Endometrium (tissue), 2 donors: ENCODE results near the gene FOXJ2.
"Not testable (repeated sequence)": the region's sequence is repeated elsewhere in the genome, so short reads cannot be mapped to it uniquely, and the experiment has no call there.

ENCODE experiments used
- FAIRE-seq: peaks from 2 replicates; lab custom pipeline; 2012; peaks lifted over from hg19 to GRCh38; lab: Jason Lieb, UNC
- donor health status: control.
- donor health status: control.

FOXJ2 gene

DNA sequence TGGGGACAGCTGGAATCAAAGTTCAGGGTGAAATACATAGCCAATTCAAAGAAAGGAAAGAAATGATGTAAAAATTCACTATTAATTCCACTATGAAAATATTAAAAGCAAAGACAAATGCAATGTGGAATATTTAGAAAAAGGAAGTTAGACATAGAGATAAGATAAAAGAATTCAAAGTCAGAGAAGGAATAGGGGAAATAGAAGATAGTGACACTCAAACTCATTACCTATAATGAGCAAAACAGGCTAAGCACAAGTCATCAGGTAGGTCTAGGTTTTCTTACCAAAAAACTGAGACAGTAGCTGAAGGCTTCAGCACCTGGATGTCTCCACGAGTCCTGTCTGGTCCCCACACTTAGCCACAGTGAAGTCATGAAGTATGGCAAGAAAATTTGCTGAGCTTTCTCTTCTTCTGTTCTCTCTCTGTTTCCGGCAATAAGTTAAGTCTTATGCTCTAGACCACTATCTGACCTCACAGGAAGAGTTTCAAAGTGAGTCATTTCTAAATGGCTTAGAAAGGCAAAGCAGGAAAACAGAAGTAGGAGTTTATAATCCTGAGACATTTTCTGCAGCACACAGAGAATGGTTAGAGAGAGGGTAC, 33.6 kb downstream of the FOXJ2 start, which contains the start of gene C3AR1:
C3AR1 (minus strand) TSS at position 369 of the 604 bp plus-strand sequence. CDS start 6,174 bp downstream, outside the sequence.
- FAIRE-seq, result no peak

DNA sequence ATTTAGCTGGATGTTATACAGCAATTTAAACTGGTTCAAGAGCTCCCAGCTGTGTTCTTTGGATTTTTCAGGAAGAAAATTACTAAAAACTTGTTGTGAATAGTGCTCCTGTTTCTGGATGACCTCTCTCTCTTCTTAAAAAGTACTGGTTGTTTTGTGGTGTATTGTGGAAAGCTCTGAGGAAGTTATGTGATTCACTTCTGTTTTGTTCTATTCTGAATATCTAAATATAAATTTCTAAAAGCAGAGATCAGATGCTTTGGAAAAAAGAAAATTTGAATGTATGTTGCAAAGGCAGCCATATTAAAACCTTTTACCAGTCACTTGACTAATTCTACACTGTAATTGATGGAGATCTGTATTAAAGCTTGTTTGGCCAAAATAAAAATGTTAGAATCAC, 37.1 kb downstream of the FOXJ2 start:
- FAIRE-seq, result no peak

DNA sequence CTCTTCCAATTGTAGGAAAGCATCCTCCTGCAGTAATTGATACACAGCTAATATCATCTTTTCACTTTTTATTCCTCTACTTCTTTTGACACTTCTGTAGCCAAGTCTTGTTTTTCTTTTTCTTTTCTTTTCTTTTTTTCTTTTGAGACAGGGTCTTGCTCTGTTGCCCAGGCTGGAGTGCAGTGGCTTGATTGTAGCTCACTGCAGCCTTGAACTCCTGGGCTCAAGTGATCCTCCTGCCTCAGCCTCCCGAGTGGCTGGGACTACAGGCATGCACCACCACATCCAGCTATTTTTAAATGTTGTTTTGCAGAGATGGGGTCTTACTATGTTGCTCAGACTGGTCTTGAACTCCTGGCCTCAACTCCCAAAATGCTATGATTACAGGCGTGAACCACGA, 39.3 kb downstream of the FOXJ2 start:
- FAIRE-seq, result not testable (repeated sequence)

DNA sequence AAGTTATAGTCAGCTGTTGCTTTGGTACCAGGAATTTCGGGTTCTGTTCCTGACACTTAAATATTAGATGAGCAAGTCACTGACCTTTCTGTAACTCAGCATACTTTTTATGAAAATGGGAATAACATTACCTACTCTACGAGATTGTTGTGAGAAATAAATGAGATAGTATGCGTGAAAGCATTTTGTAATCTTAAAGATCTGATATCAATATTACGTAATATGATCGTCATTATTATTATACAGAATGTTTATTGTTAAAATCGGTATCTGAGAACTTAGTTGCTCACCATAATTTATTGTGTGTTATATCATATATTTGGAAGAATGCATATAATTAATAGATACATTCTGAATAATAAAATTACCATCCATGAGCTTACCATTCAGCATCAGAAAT, 43.4 kb downstream of the FOXJ2 start:
- FAIRE-seq, result no peak

DNA sequence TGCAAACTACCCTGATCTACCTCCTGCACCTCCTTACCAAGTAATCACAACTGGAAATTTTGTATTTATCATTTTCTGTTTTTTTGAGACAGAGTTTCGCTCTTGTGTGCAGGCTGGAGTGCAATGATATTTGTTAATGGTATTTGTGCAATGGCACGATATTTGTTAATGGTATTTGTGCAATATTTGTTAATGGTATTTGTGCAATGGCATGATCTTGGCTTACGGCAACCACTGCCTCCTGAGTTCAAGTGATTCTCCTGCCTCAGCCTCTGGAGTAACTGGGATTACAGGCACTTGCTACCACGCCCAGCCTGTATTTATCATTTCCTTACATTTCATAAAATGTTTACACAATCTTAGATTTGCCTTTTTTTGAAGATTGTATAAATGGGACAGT, 43.9 kb downstream of the FOXJ2 start:
- no peak for FAIRE-seq

DNA sequence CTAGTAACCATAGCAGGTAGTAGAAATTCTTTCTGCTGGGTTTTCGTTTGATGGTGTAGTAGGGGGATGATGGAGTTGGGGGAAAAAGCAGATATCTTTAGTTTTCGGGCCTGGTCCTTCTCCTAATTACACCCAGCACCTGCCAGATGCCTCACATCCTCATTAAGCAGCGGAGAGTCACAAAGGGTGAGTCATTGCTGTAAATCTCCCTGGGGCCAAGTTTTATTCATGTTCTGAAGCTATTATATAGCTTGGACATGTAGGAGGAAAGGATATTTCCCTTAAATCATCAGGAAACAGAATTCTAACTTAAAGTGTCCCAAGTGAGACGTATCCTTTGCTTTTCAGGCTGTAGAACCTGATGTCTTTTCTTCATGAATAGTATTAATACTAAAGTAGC, 44.7 kb downstream of the FOXJ2 start:
- no peak for FAIRE-seq

DNA sequence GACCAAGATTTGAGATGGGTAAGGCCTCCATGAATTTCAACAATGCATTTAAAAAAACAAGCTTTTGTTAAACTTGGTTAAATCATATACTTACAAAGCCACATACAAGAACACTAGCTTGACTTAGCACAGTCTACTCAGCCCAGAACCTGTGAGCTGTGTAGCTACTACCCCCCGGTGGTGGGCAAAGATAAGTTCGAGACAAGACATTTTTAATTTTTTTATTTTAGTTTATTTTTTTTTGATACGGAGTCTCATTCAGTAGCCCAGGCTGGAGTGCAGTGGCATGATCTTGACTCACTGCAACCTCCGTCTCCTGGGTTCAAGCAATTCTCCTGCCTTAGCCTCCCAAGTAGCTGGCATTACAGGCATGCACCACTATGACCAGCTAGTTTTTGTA, 45.9 kb downstream of the FOXJ2 start:
- FAIRE-seq, result no peak

DNA sequence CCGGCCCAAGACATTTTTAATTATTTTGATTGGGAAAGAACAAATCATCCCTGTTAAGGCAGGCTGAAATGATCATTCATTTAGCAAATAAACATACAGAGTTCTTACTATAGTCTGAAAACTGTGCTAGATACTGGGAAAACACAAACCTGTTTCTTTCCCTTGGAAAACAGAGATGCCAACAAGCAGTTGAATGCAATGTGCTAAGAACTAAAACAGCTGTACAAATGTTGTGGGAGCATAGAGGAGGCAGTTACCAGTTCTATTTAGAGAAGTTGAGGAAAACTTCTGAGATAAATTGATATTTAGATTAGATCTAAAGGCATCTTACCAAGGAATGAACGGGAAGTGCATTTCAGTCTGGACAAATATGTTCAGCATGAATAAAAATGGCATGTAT, 46.4 kb downstream of the FOXJ2 start:
- no peak for FAIRE-seq

DNA sequence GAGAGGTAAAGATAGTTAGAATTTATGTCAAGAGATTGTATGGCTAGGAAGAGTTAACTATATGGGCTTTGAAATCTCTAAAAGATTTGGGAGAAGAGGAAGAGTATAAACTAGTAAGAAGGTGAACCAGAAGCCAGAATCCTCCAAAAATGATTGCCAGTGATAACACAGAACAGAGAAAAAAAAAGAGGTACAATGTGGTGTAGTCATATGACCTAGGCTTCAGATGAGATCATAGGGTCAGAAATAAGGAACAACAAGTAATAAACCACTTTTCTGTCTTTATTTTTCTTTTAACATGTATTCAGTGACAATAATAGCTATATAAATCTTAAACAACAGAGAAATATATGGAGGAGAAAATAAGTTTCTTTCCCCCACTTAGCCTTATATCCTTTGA, 47.6 kb downstream of the FOXJ2 start:
- no peak for FAIRE-seq

DNA sequence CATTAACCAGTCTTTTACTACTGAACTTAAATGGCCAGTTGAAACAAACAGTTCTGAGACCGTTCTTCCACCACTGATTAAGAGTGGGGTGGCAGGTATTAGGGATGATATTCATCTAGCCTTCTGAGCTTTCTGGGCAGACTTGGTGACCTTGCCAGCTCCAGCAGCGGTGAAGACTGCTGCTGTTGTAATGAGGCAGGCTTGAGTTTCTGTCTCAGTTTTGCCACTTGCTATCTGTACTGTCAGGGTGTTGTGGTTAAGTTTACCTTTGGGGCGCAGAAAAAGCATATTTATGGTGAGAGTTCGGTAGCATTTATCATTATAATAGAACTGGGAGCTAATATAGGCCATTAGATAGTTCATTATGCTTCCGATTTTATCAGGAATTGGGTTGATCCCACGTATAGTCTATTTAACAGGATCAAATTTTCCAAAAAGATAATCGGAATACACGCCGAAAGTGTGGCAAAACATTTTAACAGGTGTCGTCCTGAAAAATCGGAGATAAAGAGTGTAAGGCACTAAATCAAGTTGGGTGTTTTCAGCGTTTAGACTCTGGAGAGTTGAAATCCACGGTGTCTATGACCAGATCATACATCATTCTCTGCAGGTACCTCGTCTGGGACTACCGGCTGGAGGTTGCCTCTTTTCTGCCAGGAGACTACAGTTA, 48.9 kb downstream of the FOXJ2 start:
- FAIRE-seq, result no peak

DNA sequence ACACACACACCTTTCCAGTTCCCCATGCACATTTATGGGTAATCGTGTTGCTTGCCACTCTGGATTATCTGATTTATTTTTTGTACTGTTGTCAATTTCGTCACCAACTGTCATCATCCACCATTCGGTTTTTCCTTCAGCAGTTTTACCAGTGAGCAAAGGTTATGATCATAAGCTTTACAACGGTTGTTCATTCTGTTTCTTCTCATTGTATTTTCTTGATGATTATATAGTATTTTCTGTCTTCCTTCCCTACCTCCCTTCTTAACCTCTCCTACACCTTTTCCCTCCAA, 50.2 kb downstream of the FOXJ2 start:
- FAIRE-seq, result no peak

DNA sequence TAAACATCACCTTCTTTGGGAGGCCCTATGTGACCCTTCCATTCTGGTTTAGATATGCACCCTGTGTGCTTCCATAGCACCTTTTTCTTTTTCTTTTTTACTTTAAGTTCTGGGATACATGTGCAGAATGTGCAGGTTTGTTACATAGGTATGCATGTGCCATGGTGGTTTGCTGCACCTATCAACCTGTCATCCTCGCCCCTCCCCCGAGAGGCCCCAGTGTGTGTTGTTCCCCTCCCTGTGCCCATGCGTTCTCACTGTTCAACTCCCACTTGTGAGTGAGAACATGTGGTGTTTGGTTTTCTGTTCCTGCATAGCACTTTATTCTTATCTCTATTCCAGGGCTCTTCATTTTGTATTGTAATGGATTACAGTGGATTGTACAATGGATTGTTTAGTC, 51.8 kb downstream of the FOXJ2 start:
- FAIRE-seq, result not testable (repeated sequence)

DNA sequence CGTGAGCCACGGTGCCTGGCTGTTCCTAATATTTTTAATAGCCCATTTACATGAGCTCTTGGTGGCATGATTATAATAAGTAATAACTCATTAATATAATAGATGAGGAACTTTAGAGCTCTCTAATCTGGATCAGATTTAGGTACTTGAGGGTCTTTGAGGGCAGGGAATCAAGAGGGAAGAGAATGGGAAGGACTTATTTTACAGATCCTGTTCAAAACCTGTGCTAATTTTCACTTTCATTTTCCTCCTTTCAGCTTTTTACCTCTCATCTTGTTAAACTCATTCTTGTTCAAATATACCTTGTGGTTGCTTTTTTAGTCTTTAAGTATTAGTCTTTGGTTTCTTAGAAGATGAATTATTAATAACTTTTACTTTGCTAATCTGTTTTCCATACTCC, 55.1 kb downstream of the FOXJ2 start:
- FAIRE-seq, result no peak

DNA sequence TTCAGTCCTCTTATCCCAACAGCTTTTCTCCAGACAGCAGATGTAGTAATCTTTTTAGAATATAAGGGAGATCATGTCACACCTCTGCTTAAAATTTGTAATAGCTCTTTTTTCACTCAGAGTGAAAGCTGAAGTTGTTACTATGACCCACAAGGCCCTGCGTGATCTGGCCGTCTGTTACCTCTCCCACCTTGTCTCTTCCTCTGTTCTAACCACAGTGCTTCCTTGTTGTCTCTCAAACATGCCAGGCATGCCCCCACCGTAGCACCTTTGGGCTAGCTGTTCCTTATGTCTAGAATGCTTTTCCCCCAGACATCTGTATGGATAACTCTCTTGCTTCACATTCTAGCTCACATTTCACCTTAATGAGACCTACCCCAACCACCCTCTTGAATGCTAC, 56.1 kb downstream of the FOXJ2 start:
- no peak for FAIRE-seq

DNA sequence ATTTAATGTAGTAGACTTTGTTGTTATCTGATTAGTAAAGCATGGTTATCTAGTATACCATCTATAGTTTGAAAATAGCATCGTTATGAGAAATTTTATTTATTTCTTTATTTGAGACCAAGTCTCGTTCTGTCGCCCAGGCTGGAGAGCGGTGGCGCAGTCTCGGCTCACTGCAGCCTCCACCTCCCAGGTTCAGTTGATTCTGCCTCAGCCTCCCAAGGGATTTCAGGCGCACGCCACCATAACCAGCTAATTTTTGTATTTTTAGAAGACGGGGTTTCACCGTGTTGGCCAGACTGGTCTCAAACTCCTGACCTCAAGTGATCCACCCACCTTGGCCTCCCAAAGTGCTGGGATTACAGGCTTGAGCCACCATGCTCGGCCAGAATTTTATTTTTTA, 56.8 kb downstream of the FOXJ2 start:
- not testable (repeated sequence) for FAIRE-seq

DNA sequence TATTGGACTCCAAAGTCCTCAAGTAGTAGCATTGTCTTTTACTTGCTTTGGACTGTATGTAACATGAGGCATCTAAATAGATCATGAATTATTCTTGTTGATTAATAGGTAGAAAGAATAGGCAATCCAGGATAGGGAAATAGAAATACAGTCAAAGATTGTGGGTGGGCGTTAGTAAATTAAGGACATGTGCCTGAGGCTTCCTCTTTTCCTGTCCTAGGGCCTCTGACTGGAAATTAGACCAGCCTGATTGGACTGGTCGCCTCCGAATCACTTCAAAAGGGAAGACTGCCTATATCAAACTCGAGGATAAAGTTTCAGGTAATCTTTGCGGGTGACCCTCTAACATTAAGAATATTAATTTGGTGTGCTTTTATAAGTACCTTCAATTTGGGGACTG, 57.2 kb downstream of the FOXJ2 start:
- no peak for FAIRE-seq

DNA sequence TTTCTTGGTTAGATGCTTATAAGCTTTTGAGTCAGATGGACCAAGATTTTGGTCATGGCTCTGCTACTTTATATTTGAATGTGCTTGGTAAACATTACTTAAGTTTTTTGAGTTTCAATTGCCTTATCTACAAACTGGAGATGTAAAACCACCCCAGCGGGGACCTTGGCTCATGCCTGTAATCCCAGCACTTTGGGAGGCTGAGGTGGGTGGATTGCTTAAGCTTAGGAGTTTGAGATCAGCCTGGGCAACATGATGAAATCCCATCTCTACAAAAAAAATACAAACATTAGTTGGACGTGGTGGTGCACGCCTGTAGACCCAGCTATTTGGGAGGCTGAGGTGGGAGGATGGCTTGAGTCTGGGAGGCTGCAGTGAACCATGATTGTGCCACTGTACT, 60.8 kb downstream of the FOXJ2 start:
- FAIRE-seq, result no peak

DNA sequence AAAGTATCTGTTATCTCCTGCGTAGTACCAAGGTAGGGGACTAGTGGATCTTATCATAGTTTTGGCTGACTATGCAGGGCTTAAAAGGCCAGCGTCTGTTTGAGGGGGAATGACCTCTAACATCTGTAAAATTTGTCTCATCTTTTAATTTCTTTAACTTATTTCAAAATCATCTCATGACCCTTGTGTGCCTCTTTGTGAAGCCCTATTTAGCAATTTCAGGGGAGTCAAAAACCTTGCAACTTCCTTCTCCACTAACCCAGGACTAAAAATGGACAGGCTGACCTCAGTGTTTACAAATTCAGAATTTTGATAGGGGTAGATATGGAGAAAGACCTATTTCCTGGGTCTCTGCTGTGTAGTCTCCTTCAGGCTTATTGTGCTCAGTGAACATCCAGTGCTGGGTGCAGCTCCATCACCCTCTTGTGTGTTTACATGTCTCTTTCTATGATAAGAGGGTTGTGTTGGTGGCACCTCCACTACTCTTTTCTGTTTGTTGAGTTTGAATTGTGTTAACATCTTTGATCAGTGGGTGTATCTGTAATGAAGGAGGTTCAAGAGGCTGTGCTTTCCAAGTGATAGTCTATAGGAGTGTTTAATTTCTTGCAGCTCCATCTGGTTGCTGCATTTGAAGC, 63.9 kb downstream of the FOXJ2 start:
- FAIRE-seq, result no peak

DNA sequence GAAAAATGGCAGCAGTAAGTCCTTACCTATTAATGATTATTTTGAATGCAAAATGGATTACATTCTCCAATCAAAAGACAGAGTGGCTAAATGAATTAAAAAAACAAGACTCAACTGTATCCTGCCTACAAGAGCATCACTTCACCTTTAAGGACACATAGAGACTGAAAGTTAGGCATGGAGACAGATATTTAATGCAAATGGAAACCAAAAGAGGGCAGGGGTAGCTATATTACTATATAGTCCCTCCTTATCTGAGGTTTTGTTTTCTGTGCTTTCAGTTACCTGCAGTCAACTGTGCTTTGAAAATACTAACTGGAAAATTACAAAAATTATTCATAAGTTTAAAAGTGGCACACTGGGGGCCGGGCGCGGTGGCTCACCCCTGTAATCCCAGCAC, 66.7 kb downstream of the FOXJ2 start:
- FAIRE-seq, result no peak
